Aorta (tissue), 5 donors: ENCODE results near the gene AFG1L. TPM values are rescaled to one million over a fixed set of nuclear protein-coding genes. Genes with fewer than 3 reads are reported as not detected.

Experiments
- ATAC-seq: fragments of 200-7000 bp; cut with Tn5 transposase; one replicate; pipeline ENCODE4 v1.9.1; 2022; ENCODE audit warnings: moderate library complexity; ENCODE audit not compliant: low FRiP score
- DNase-seq, 2 donors: peaks; one replicate each; pipeline ENCODE4 v3.0.0-alpha.2; 2020
- H3K27ac ChIP-seq, 2 donors: one replicate each; pipeline ENCODE4 v1.5.1; 2013; ENCODE audit warnings: low read length in 2 of 2, mild to moderate bottlenecking in 2 of 2, moderate library complexity in 2 of 2, control low read depth in 1 of 2, inconsistent platforms in 1 of 2, low read depth in 1 of 2
- H3K27me3 ChIP-seq, 2 donors: one replicate each; pipeline ENCODE4 v1.6.1; 2013; ENCODE audit warnings: control low read depth in 1 of 2, low read length in 1 of 2, mild to moderate bottlenecking in 1 of 2, moderate library complexity in 1 of 2; ENCODE audit not compliant: insufficient read depth in 2 of 2, control insufficient read depth in 1 of 2
- H3K36me3 ChIP-seq, 2 donors: one replicate each; pipeline ENCODE4 v1.6.1; 2013; ENCODE audit warnings: control low read depth in 1 of 2, low read length in 1 of 2, mild to moderate bottlenecking in 1 of 2; ENCODE audit not compliant: insufficient read depth in 2 of 2, control insufficient read depth in 1 of 2
- H3K4me1 ChIP-seq, 2 donors: one replicate each; pipeline ENCODE4 v1.6.1; 2013; ENCODE audit warnings: low read length in 2 of 2, control low read depth in 1 of 2, mild to moderate bottlenecking in 1 of 2, moderate library complexity in 1 of 2; ENCODE audit not compliant: insufficient read depth in 2 of 2, control insufficient read depth in 1 of 2
- H3K4me3 ChIP-seq, 2 donors: one replicate each; pipeline ENCODE4 v1.5.1; 2013; ENCODE audit warnings: low read length in 2 of 2, control low read depth in 1 of 2, mild to moderate bottlenecking in 1 of 2
- H3K9me3 ChIP-seq: one replicate; pipeline ENCODE4 v1.6.1; 2013; ENCODE audit warnings: mild to moderate bottlenecking, low read length; ENCODE audit not compliant: control insufficient read depth
- WGBS, 2 donors: extraction: QIAGEN DNeasy Blood & Tissue Kit; methylation state at CpG; one replicate each; pipeline ENCODE4 v1.1.7; 2013; 5-methylcytosine and 5-hydroxymethylcytosine counted together
- intact Hi-C, 2 donors: fragments of 100-400 bp; cut with DNase I; formaldehyde crosslinking; loops; one replicate each; pipeline versions ENCODE4 v1.14.2 to v1.15.0; 2022
- polyA plus RNA-seq, 2 donors: library from polyadenylated mRNA; stranded (reverse); fragments of 200-250 nt; gene quantifications; one replicate each; pipeline ENCODE4 v1.2.3, GENCODE V29; 2013
- total RNA-seq, 2 donors: library from RNA; stranded (reverse); fragmentation: NEBNext Ultra II Directional; extraction: Animal tissue kit (Norgen Biotek cat#: 25700); gene quantifications; one replicate each; pipeline ENCODE4 v1.2.1, GENCODE V29; 2021
- donor health status: healthy with polysubstance abuse.
- donor health status: Bipolar disorder and iron deficiency.
- donor health status: DM: no; HTN: no; CAD: no.
- donor health status: DM: no; HTN: no; CAD: no.
- donor health status: DM: yes; HTN: yes; CAD: no.

Gene AFG1L
- total and polyA plus RNA-seq, 4 donors = 0.95 to 9.8 (median 5.4) TPM

DNA sequence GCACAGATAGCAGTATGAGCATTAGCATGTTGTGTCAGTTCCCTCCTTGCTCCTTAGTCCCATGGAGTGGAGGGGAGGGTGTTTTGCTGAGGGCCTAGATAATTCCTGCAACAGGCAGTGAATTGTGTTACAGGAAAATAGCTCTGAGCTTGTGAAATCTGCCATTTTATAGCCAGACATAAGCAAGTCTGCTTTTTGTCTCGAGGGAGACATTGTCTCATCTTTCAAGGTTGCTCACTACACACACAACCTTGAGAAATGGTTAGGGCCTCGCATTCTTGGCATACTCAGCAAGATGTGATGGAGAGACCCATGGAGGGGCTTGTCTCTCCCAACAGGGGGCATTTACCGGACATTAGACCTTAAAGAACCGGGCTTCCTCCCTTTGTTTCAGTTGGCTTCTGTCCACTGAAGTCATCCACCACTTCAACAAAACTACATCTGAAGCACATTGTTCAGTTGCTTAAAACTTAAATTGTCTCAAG lies 157.9 kb downstream of the AFG1L start:
- 51 to 56% methylated on average over 4 of the region's 4 CpGs for WGBS, 2 donors
- Histone ChIP-seq H3K36me3 (no peaks in the 10 kb centered on the region), H3K9me3 (no peaks in the 10 kb centered on the region), H3K4me3 (no peak overlapping the region), H3K27me3 (no peaks in the 10 kb centered on the region), H3K4me1 (peaks cover 0 to 2% of the 10 kb centered on the region in 2 donors), H3K27ac (no peak overlapping the region)
- intact Hi-C loops = no loop called here
- no peak for DNase-seq
- peak; percentile 56 for ATAC-seq

GRCh38 chr6:108453601-108454185 lies 158.8 kb downstream of the AFG1L start:
- intact Hi-C loops = no loop called here
- H3K27ac ChIP-seq = no peak overlapping the region
- H3K4me3 ChIP-seq = no peak overlapping the region
- no peaks in the 10 kb centered on the region for H3K27me3 ChIP-seq
- H3K4me1 ChIP-seq = peaks cover 0 to 2% of the 10 kb centered on the region in 2 donors
- 42 to 44% methylated on average over 3 of the region's 3 CpGs for WGBS, 2 donors
- no peaks in the 10 kb centered on the region for H3K36me3 ChIP-seq
- H3K9me3 ChIP-seq = no peaks in the 10 kb centered on the region
- ATAC-seq = peak; percentile 29
- DNase-seq = no peak

- no peak for ATAC-seq
- DNase-seq = no peak
- Histone ChIP-seq H3K4me3 (no peak overlapping the region), H3K36me3 (no peaks in the 10 kb centered on the region), H3K4me1 (peaks cover 0 to 2% of the 10 kb centered on the region in 2 donors), H3K27ac (no peak overlapping the region), H3K9me3 (no peaks in the 10 kb centered on the region), H3K27me3 (no peaks in the 10 kb centered on the region)
- 97 to 98% methylated on average over 2 of the region's 2 CpGs for WGBS, 2 donors
- intact Hi-C loops = no loop called here
These were observed 159.5 kb downstream of the AFG1L start for GRCh38 chr6:108454356-108454755.

DNA sequence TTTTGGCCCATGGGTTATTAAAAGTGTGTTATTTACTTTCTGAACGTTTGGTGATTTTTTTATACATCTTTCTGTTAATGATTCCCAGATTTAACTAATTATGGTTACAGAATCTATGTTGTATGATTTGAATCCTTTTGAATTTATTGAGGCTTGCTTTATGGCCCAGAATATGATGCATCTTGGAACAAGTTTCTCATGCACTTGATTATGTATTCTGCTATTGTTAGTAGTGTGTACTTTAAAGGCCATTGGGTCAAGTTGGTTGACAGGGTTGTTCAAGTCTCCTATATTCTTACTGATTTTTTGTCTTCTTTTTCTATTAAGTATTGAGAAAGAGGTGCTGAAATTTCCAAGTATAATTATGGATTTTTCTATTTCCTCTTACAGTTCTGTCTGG lies 160.8 kb downstream of the AFG1L start:
- H3K9me3 ChIP-seq = no peaks in the 10 kb centered on the region
- intact Hi-C loops = no loop called here
- H3K4me1 ChIP-seq = peaks cover 0 to 2% of the 10 kb centered on the region in 2 donors
- no peak overlapping the region for H3K27ac ChIP-seq
- DNase-seq (no peak), ATAC-seq (no peak)
- H3K27me3 ChIP-seq = no peaks in the 10 kb centered on the region
- 48 to 56% methylated on average over 1 of the region's 1 CpG for WGBS, 2 donors
- no peak overlapping the region for H3K4me3 ChIP-seq
- no peaks in the 10 kb centered on the region for H3K36me3 ChIP-seq

GRCh38 chr6:108463784-108464183 lies 168.9 kb downstream of the AFG1L start:
- Histone ChIP-seq H3K4me3 (no peak overlapping the region), H3K9me3 (no peaks in the 10 kb centered on the region), H3K27ac (no peak overlapping the region), H3K36me3 (no peaks in the 10 kb centered on the region), H3K4me1 (no peaks in the 10 kb centered on the region), H3K27me3 (no peaks in the 10 kb centered on the region)
- ATAC-seq = no peak
- WGBS, 2 donors = 8 to 14% methylated on average over 4 of the region's 4 CpGs
- DNase-seq = no peak
- intact Hi-C loops = no loop called here

- Histone ChIP-seq H3K36me3 (no peaks in the 10 kb centered on the region), H3K27ac (no peak overlapping the region), H3K4me3 (no peak overlapping the region), H3K4me1 (no peaks in the 10 kb centered on the region), H3K9me3 (no peaks in the 10 kb centered on the region), H3K27me3 (no peaks in the 10 kb centered on the region)
- DNase-seq = no peak
- no peak for ATAC-seq
- intact Hi-C loops = no loop called here
- WGBS, 2 donors = 19 to 24% methylated on average over 5 of the region's 5 CpGs
These were observed 169.7 kb downstream of the AFG1L start for GRCh38 chr6:108464418-108465097.

GRCh38 chr6:108465098-108465495 lies 170.2 kb downstream of the AFG1L start:
- Histone ChIP-seq H3K36me3 (no peaks in the 10 kb centered on the region), H3K27me3 (no peaks in the 10 kb centered on the region), H3K4me3 (no peak overlapping the region), H3K9me3 (no peaks in the 10 kb centered on the region), H3K4me1 (no peaks in the 10 kb centered on the region), H3K27ac (no peak overlapping the region)
- intact Hi-C loops = no loop called here
- DNase-seq (no peak), ATAC-seq (no peak)
- 93 to 96% methylated on average over 2 of the region's 2 CpGs for WGBS, 2 donors

DNA sequence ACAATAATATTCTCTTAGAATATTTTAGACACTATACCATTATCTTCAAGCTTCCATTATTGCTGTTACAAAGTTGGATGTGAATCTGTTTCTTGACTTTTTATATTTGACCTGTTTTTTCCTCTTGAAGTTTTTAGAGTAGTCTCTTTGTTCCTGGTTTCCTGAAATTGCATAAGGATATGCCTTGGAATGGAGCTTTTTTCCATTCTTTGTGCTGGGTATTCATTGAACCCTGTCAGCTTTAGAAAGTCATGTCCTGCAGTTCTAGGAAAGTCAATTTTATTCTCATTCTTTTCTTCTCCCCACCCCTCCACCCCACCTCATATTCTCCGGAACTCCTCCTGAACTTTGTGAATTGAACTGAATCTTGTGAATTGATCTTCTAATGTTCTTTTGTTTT lies 173.5 kb downstream of the AFG1L start:
- Histone ChIP-seq H3K27me3 (no peaks in the 10 kb centered on the region), H3K36me3 (no peaks in the 10 kb centered on the region), H3K4me1 (no peaks in the 10 kb centered on the region), H3K9me3 (no peaks in the 10 kb centered on the region), H3K27ac (no peak overlapping the region), H3K4me3 (no peak overlapping the region)
- ATAC-seq = no peak
- no peak for DNase-seq
- intact Hi-C loops = no loop called here
- WGBS, 2 donors = 100% methylated on average over 1 of the region's 1 CpG

- H3K4me1 ChIP-seq = no peaks in the 10 kb centered on the region
- ATAC-seq (no peak), DNase-seq (no peak)
- H3K27ac ChIP-seq = no peak overlapping the region
- H3K4me3 ChIP-seq = no peak overlapping the region
- no peaks in the 10 kb centered on the region for H3K27me3 ChIP-seq
- H3K9me3 ChIP-seq = no peaks in the 10 kb centered on the region
- intact Hi-C loops = no loop called here
- WGBS, 2 donors = 68 to 74% methylated on average over 1 of the region's 1 CpG
- no peaks in the 10 kb centered on the region for H3K36me3 ChIP-seq
These were observed 174.5 kb downstream of the AFG1L start for GRCh38 chr6:108469316-108469715.
